GM12875 (cell line): ENCODE data around the gene PFKL.

Source experiments
- H3K4me3 ChIP-seq: one replicate; pipeline ENCODE4 v1.5.1; 2011; ENCODE audit warnings: low read depth, low read length, control low read depth
- CTCF ChIP-seq: IDR thresholded peaks from 2 replicates; pipeline ENCODE4 v1.5.1; 2011; ENCODE audit warnings: low read depth, mild to moderate bottlenecking, control low read depth, inconsistent platforms, low read length, moderate library complexity, borderline replicate concordance; ENCODE audit not compliant: insufficient read depth

Gene PFKL

DNA sequence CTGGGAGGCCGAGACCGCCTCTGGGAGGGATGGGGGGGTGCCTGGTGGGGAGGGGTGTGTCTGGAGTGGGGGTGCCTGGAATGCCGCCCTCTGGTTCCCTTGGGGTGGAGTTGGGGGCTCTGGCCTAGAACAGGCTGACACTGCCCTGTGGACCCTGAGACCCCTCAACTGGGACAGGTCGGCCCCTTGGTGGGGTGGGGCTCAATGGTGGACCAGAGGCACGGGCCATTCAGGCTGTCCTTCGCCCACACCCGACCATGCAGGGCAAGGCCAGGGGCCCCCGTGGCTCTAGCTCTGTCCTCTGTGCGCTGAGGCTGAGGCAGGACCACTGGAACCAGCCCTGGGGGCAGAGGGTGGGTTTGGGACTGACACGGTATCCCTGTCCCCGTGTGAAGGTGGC lies 14.7 kb downstream of the PFKL start:
- no peak for TF ChIP-seq CTCF

GRCh38 chr21:44315691-44316203 lies 15.9 kb downstream of the PFKL start:
- no peak overlapping the region for H3K4me3 ChIP-seq

More for the DNA sequence above, 14.7 kb downstream of the PFKL start:
- no peak overlapping the region for H3K4me3 ChIP-seq

GRCh38 chr21:44316277-44316900 lies 16.5 kb downstream of the PFKL start:
- TF ChIP-seq CTCF: no peak
- no peak overlapping the region for H3K4me3 ChIP-seq

More at GRCh38 chr21:44315691-44316203, 15.9 kb downstream of the PFKL start:
- TF ChIP-seq CTCF: no peak

GRCh38 chr21:44317241-44317782 lies 17.5 kb downstream of the PFKL start:
- no peak overlapping the region for H3K4me3 ChIP-seq
- no peak for TF ChIP-seq CTCF

DNA sequence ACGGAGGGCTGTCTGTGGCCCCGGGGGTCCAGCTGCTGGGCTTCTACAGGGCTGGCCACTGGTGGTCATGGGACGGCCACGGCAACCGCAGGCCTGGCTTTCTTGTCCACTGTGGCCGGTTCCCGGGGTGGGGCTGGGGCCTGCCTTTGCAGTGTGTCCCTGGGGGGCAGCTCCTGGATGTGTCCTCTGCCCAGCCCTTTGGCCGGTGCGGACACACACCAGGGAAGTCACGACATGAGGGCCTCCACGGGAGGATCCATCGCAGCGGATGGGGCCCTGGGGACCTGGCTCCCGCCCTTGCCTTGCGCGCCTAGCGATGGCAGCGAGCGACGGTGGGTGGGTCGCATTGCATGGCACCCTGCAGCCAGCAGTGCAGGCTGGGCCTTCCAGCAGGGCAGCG lies 18.0 kb downstream of the PFKL start:
- no peak overlapping the region for H3K4me3 ChIP-seq
- TF ChIP-seq CTCF: no peak

DNA sequence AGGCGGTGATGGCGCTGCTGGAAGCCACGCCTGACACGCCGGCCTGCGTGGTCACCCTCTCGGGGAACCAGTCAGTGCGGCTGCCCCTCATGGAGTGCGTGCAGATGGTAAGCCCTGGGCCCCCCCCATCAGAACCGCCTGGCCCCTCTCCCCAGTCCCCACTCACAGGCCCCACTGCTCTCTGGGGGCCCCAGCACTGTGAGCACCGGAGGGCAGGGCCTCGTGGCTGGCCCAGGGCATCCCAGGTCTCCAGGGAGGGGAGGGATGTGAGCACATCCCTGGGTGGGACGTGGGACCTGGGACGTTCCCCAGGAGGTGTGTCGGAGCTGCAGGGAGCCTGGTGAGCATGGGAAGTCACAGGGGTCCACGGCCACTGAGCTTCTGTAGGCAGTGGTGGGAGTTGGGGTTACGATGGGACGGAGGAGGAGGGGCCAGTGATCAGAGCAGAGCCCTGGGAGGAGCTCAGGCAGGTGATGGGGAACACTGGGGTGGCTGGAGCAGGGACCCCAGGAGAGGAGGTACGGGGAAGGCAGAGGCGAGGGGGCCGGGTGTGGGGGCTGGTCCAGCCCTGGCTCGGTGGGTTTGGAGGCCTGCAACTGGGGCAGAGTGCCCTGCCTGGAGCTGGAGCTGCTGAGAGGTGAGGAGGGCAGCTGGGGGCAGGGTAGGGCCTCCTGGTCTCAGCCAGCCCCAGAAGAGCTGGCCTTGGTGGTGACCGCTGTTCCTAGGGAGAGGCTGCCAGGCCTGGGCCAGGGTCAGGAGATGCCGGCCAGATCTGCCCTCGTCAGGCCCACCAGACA lies 18.8 kb downstream of the PFKL start:
- H3K4me3 ChIP-seq: no peak overlapping the region
- no peak for TF ChIP-seq CTCF

GRCh38 chr21:44319407-44320065 lies 19.7 kb downstream of the PFKL start:
- TF ChIP-seq CTCF: no peak
- H3K4me3 ChIP-seq: no peak overlapping the region
